Panc1 (cell line): ENCODE results near the gene C9orf72.

Source experiments
- POLR2AphosphoS5 ChIP-seq: IDR thresholded peaks from 2 replicates; pipeline ENCODE4 v1.6.1; 2012; ENCODE audit warnings: mild to moderate bottlenecking, low read depth, low read length, moderate library complexity
- REST ChIP-seq, 2 experiments: IDR thresholded peaks; 2 replicates each; pipeline ENCODE4 v1.6.1; 2011 to 2012; ENCODE audit warnings: low read depth in 2 of 2, control low read depth in 1 of 2, low read length in 1 of 2, mild to moderate bottlenecking in 1 of 2, moderate library complexity in 1 of 2; ENCODE audit not compliant: insufficient read depth in 1 of 2
- SIN3A ChIP-seq: IDR thresholded peaks from 2 replicates; pipeline ENCODE4 v1.6.1; 2012; ENCODE audit warnings: low read depth, mild to moderate bottlenecking, low read length, moderate library complexity, borderline replicate concordance; ENCODE audit not compliant: insufficient read depth
- TF ChIP-seq, protein P1 (sequence below): fragments of 450-650 bp; IDR thresholded peaks from 2 replicates; pipeline ENCODE4 v1.5.1; 2017; ENCODE audit warnings: mild to moderate bottlenecking

- TF ChIP-seq POLR2AphosphoS5 (no peak), REST (IDR thresholded peaks at IDR 0.05; ENCODE audit: insufficient read depth in 1 of 2, low read depth in 2 of 2, low read length in 1 of 2) (no peak), SIN3A (no peak)
- TF ChIP-seq, protein P1, sequence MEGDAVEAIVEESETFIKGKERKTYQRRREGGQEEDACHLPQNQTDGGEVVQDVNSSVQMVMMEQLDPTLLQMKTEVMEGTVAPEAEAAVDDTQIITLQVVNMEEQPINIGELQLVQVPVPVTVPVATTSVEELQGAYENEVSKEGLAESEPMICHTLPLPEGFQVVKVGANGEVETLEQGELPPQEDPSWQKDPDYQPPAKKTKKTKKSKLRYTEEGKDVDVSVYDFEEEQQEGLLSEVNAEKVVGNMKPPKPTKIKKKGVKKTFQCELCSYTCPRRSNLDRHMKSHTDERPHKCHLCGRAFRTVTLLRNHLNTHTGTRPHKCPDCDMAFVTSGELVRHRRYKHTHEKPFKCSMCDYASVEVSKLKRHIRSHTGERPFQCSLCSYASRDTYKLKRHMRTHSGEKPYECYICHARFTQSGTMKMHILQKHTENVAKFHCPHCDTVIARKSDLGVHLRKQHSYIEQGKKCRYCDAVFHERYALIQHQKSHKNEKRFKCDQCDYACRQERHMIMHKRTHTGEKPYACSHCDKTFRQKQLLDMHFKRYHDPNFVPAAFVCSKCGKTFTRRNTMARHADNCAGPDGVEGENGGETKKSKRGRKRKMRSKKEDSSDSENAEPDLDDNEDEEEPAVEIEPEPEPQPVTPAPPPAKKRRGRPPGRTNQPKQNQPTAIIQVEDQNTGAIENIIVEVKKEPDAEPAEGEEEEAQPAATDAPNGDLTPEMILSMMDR = no peak
Observed at GRCh38 chr9:27545471-27545870, 27.8 kb downstream of the C9orf72 start.
